ENCODE measurements around the gene MTX1.
"Not testable (repeated sequence)": the region's sequence is repeated elsewhere in the genome, so short reads cannot be mapped to it uniquely, and the experiment has no call there.

DNA sequence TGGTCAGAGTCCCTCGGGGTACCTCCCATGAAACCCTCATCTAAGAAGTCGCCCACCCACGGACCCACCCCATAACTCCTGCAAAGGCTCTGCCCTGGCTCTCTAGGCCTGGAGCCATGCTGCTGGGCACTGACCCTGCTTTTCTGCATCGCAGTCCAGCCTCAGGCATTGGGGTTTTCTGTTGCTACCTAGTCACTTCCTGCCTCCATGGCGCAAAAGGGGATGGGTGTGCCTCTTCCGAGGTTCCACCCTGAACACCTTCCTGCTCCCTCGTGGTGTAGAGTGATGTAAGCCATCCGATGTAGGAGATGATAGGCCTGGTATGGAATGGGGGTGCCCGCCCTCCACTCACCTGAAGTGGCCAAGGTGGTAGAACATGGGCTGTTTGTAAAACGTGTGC lies 6.2 kb downstream of the MTX1 start:
- TF ChIP-seq CTCF, POLR2A (IDR thresholded peaks at IDR 0.05): not testable (repeated sequence)

All from adrenal gland (tissue), 5 donors.